HG03139 (cell line): ENCODE data around the gene DMKN.

Experiments
- ATAC-seq: cut with Tn5 transposase; IDR thresholded peaks from one replicate; pipeline ENCODE4 v1.9.1; 2021; ENCODE audit not compliant: unreplicated experiment

DMKN gene

GRCh38 chr19:35513628-35514281, at the start of gene DMKN:
Gene DMKN, minus strand, starts transcription at chr19:35513649. Its CDS starts 174 bp downstream, at chr19:35513475.
- no peak for ATAC-seq

- no peak for ATAC-seq
These were observed 49.3 kb upstream of the DMKN start for GRCh38 chr19:35562776-35563175.

GRCh38 chr19:35562336-35562735, 48.9 kb upstream of the DMKN start:
- ATAC-seq, result no peak

- ATAC-seq, result no peak
These were observed 48.0 kb upstream of the DMKN start for GRCh38 chr19:35561436-35561835.

- no peak for ATAC-seq
These were observed 47.2 kb upstream of the DMKN start for GRCh38 chr19:35560677-35561076.

- ATAC-seq, result no peak
These were observed 46.8 kb upstream of the DMKN start for GRCh38 chr19:35560271-35560670.

GRCh38 chr19:35559781-35560180, 46.3 kb upstream of the DMKN start:
- ATAC-seq, result no peak

- no peak for ATAC-seq
These were observed 45.8 kb upstream of the DMKN start for GRCh38 chr19:35559281-35559659.

- ATAC-seq, result no peak
These were observed 45.2 kb upstream of the DMKN start for GRCh38 chr19:35558400-35559280.

- no peak for ATAC-seq
These were observed 44.3 kb upstream of the DMKN start for GRCh38 chr19:35557539-35558399.

GRCh38 chr19:35556846-35557538, 43.5 kb upstream of the DMKN start:
- no peak for ATAC-seq

- no peak for ATAC-seq
These were observed 42.7 kb upstream of the DMKN start for GRCh38 chr19:35556025-35556590.

GRCh38 chr19:35555301-35556005, 42.0 kb upstream of the DMKN start:
- ATAC-seq, result no peak

GRCh38 chr19:35554076-35554475, 40.6 kb upstream of the DMKN start:
- ATAC-seq, result no peak

- ATAC-seq, result no peak
These were observed 40.0 kb upstream of the DMKN start for GRCh38 chr19:35553385-35554000.

- ATAC-seq, result no peak
These were observed 39.3 kb upstream of the DMKN start for GRCh38 chr19:35552534-35553384.

- ATAC-seq, result no peak
These were observed 37.8 kb upstream of the DMKN start for GRCh38 chr19:35551091-35551810.
